Measurements from ENCODE around the gene RPTOR. TPM values are rescaled to one million over a fixed set of nuclear protein-coding genes. Genes with fewer than 3 reads are reported as not detected.

RPTOR gene
- total RNA-seq, 3 donors from 2014 or later: 76.1 to 98.3 (median 89.5) TPM

DNA sequence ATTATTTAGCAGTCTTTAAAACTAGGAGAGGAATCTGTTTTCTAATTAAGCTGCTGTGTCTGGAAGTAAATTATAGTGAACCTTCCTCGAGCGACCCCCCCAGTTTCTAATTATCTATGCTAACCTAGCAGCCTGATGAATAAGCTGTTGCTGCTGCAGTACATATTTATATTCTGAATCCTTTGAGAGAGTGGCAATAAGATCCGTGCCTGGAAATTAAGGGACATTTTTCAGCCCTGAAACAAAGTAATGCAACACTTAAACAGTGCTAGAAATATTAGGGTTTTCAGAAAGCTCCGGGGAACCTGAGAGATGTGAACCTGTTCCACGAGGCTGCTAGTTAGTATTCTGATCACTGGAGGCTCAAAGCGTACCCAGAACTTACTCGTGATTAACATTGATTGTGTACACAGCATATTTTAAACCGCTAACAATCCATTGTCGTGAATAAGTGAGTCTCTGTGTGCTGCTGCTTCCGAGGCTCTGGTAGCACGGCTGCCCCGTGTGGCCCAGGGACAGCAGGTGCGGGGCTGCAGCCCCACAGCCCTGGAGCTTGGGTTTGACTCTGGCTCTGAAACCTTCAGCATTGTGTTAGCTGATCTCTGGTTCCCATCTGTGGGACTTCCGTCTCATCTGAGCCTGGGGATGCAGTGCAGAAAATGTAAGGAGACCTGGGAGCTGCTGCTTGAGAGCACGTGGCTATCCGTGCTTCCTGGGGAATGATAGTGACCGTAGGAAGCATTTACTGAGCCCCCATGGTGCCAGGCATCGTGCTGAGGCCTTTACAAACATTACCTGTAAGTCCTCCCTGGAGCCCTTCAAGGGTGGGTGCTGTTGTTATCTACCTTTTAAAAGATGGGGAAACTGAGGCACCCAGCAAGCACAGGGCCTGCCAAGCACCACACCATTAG is 256.1 kb downstream of the RPTOR start:
- Mint-ChIP-seq H3K4me3 (no peak overlapping the region), H3K9me3 (no peaks in the 10 kb centered on the region), H3K4me1 (ENCODE audit: low read depth) (peaks cover 24% of the 10 kb centered on the region), H3K36me3 (ENCODE audit: insufficient read depth) (peaks cover 12% of the 10 kb centered on the region), H3K27me3 (ENCODE audit: low read depth) (no peaks in the 10 kb centered on the region)
- DNase-seq: no peak
- no peak for ATAC-seq

DNA sequence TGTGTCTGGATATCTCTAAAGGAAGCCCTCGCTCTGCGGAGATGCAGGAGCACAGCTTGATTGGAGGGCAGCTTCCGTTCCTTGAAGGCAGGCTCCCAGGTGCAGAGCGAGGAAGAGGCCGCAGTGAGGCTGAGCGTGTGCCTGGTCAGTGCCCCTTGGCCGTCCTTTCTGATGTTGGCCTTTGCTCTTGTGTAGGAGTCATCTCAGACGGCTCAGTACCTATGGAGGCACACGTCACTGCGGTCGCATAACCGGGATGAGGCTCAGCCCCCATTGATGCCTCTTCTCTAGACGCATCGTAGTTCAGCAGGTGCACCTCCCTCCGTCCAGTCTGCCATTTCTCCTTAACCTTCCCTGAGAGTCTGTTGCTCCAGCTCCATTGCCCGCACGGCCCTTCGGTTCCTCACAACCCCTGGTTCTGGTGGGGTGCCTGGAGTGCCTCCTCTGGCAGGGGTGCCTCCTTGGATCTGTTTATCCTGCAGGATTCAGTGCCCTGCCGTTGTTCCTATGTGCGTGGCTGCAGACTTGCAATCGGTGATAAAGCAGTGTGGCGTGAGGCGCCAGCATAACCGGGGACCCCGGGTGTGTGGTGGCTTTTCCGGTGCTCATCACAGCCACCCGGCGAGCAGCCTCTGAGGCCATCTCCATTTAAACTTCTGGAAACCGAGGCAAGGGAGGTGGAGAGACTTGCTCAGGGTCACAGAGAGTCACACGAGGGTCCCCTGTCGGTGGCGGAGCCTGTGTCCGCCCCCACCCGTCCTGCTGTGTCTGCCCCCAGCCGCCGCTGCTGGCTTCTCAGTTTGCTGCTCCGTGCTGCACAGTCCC is 258.2 kb downstream of the RPTOR start:
- Mint-ChIP-seq H3K4me1 (ENCODE audit: low read depth) (peaks cover 21% of the 10 kb centered on the region), H3K9me3 (peaks cover 15% of the 10 kb centered on the region), H3K27me3 (ENCODE audit: low read depth) (no peaks in the 10 kb centered on the region), H3K4me3 (no peak overlapping the region), H3K36me3 (ENCODE audit: insufficient read depth) (peaks cover 20% of the 10 kb centered on the region)
- ATAC-seq (no peak), DNase-seq (no peak)

DNA sequence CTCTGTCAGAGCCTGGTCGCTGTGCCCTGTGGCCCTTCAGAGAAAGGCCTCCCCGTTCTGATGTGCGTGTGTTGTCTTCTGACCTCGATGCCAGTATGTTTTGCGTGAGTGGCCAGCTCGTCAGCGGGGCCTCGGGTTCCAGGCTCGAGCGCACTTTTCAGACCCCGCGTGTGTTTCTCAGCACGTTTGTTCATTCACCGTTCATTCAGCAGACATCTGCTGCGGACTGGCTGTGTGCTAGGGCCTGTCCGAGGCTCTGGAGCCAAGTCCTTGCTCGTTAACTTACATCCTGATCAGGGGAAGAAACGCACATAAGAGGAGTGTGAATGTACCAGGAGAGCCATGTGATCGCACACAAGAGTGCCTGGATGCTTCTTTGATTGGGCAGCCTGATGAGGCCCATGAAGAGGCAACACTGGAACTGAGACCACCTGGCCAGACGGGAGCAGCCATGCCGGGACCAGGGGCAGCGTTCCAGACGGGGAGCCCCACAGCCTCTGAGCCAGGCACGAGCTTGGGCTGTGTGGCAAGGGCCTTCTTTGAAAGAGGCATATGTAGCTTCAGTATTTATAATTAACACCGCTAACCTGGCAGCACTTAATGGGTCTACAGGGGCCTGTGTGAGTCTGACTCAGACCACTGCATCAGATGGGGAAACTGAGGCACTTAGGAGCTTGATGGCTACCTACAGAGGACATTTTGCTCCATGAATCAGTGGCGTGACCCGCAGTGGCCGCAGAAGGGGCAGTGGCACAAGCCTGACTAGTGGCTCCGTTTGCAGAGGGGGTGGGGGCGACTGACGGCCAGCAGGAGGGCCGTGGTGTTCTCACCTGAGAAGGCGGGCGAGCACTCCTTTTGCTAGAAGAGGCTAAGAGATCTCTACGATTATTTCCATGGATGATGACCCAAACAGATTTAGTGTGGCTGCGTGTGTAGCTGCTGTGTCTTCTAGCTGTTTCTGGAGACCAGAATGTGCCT is 259.1 kb downstream of the RPTOR start:
- peaks cover 21% of the 10 kb centered on the region for H3K4me1 Mint-ChIP-seq (ENCODE audit: low read depth)

GRCh38 chr17:80804466-80804865 is 259.8 kb downstream of the RPTOR start:
- H3K36me3 Mint-ChIP-seq (ENCODE audit: insufficient read depth): peaks cover 23% of the 10 kb centered on the region
- DNase-seq: no peak
- no peaks in the 10 kb centered on the region for H3K27me3 Mint-ChIP-seq (ENCODE audit: low read depth)
- H3K4me1 Mint-ChIP-seq (ENCODE audit: low read depth): peaks cover 21% of the 10 kb centered on the region
- peak in 1 of 2 donors; percentile 37 for ATAC-seq
- peaks cover 15% of the 10 kb centered on the region for H3K9me3 Mint-ChIP-seq
- no peak overlapping the region for H3K4me3 Mint-ChIP-seq

More for the DNA sequence above, 259.1 kb downstream of the RPTOR start:
- DNase-seq: no peak
- no peak for ATAC-seq
- peaks cover 15% of the 10 kb centered on the region for H3K9me3 Mint-ChIP-seq
- H3K27me3 Mint-ChIP-seq (ENCODE audit: low read depth): no peaks in the 10 kb centered on the region
- no peak overlapping the region for H3K4me3 Mint-ChIP-seq
- H3K36me3 Mint-ChIP-seq (ENCODE audit: insufficient read depth): peaks cover 23% of the 10 kb centered on the region

- Mint-ChIP-seq H3K9me3 (peaks cover 15% of the 10 kb centered on the region), H3K4me3 (no peak overlapping the region), H3K27me3 (ENCODE audit: low read depth) (no peaks in the 10 kb centered on the region), H3K4me1 (ENCODE audit: low read depth) (peaks cover 22% of the 10 kb centered on the region), H3K36me3 (ENCODE audit: insufficient read depth) (peaks cover 23% of the 10 kb centered on the region)
- DNase-seq (no peak), ATAC-seq (no peak)
Observed at GRCh38 chr17:80805032-80805751, 260.6 kb downstream of the RPTOR start.

GRCh38 chr17:80807014-80807413 is 262.4 kb downstream of the RPTOR start:
- peaks cover 15% of the 10 kb centered on the region for H3K9me3 Mint-ChIP-seq
- DNase-seq: no peak
- peaks cover 28% of the 10 kb centered on the region for H3K36me3 Mint-ChIP-seq (ENCODE audit: insufficient read depth)
- peaks cover 40% of the 10 kb centered on the region for H3K4me1 Mint-ChIP-seq (ENCODE audit: low read depth)
- no peak for ATAC-seq
- no peak overlapping the region for H3K4me3 Mint-ChIP-seq
- H3K27me3 Mint-ChIP-seq (ENCODE audit: low read depth): no peaks in the 10 kb centered on the region

- no peak for ATAC-seq
- Mint-ChIP-seq H3K9me3 (peaks cover 15% of the 10 kb centered on the region), H3K36me3 (ENCODE audit: insufficient read depth) (peaks cover 36% of the 10 kb centered on the region), H3K4me1 (ENCODE audit: low read depth) (peaks cover 49% of the 10 kb centered on the region), H3K27me3 (ENCODE audit: low read depth) (no peaks in the 10 kb centered on the region), H3K4me3 (no peak overlapping the region)
- no peak for DNase-seq
Observed at GRCh38 chr17:80807882-80808281, 263.2 kb downstream of the RPTOR start.

DNA sequence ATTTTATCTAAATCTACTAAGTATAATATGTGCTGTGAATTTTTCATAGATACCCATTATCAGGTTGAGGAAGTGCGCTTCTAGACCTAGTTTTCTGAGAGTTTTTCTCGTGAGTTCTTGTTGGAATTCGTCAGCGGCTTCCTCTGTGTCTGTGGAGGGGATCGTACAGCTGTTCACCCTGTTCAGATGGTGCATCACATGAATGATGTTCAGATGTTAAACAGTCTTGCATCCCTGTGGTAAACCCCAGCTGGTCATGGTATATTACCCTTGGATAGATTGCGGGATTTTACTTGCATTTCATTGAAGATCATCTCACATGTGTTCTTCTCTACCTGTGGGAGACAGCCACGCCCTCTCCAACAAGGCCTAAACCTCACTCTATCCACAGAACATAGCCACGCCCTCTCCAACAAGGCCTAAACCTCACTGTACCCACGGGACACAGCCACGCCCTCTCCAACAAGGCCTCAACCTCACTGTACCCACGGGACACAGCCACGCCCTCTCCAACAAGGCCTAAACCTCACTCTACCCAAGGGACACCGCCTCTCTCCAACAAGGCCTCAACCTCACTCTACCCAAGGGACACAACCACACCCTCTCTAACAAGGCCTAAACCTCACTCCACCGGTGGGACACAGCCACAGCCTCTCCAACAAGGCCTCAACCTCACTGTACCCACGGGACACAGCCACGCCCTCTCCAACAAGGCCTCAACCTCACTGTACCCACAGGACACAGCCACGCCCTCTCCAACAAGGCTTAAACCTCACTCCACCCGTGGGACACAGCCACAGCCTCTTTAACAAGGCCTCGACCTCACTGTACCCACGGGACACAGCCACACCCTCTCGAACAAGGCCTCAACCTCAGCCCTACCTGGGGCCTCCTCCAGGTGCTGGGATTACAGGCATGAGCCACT is 266.8 kb downstream of the RPTOR start:
- DNase-seq: no peak
- Mint-ChIP-seq H3K9me3 (peaks cover 11% of the 10 kb centered on the region), H3K27me3 (ENCODE audit: low read depth) (no peaks in the 10 kb centered on the region), H3K4me1 (ENCODE audit: low read depth) (peaks cover 41% of the 10 kb centered on the region), H3K4me3 (peak overlapping the region; percentile 21), H3K36me3 (ENCODE audit: insufficient read depth) (peaks cover 42% of the 10 kb centered on the region)
- ATAC-seq: no peak

GRCh38 chr17:80812362-80813088 is 267.9 kb downstream of the RPTOR start:
- H3K4me3 Mint-ChIP-seq: peak overlapping the region; percentile 53
- no peaks in the 10 kb centered on the region for H3K27me3 Mint-ChIP-seq (ENCODE audit: low read depth)
- DNase-seq: no peak
- ATAC-seq: peak; percentile 88 to 92
- peaks cover 2% of the 10 kb centered on the region for H3K9me3 Mint-ChIP-seq
- H3K36me3 Mint-ChIP-seq (ENCODE audit: insufficient read depth): peaks cover 33% of the 10 kb centered on the region
- H3K4me1 Mint-ChIP-seq (ENCODE audit: low read depth): peaks cover 45% of the 10 kb centered on the region

GRCh38 chr17:80813318-80813717 is 268.7 kb downstream of the RPTOR start:
- no peak for ATAC-seq
- Mint-ChIP-seq H3K36me3 (ENCODE audit: insufficient read depth) (peaks cover 32% of the 10 kb centered on the region), H3K4me1 (ENCODE audit: low read depth) (peaks cover 50% of the 10 kb centered on the region), H3K9me3 (no peaks in the 10 kb centered on the region), H3K27me3 (ENCODE audit: low read depth) (no peaks in the 10 kb centered on the region), H3K4me3 (no peak overlapping the region)
- DNase-seq: no peak

- H3K4me3 Mint-ChIP-seq: no peak overlapping the region
- H3K9me3 Mint-ChIP-seq: no peaks in the 10 kb centered on the region
- no peaks in the 10 kb centered on the region for H3K27me3 Mint-ChIP-seq (ENCODE audit: low read depth)
- ATAC-seq: no peak
- DNase-seq: no peak
- peaks cover 61% of the 10 kb centered on the region for H3K4me1 Mint-ChIP-seq (ENCODE audit: low read depth)
- peaks cover 36% of the 10 kb centered on the region for H3K36me3 Mint-ChIP-seq (ENCODE audit: insufficient read depth)
Observed at GRCh38 chr17:80814491-80814890, 269.9 kb downstream of the RPTOR start.

- H3K4me1 Mint-ChIP-seq (ENCODE audit: low read depth): peaks cover 67% of the 10 kb centered on the region
- H3K27me3 Mint-ChIP-seq (ENCODE audit: low read depth): no peaks in the 10 kb centered on the region
- ATAC-seq (no peak), DNase-seq (no peak)
- H3K9me3 Mint-ChIP-seq: no peaks in the 10 kb centered on the region
- H3K4me3 Mint-ChIP-seq: no peak overlapping the region
- peaks cover 36% of the 10 kb centered on the region for H3K36me3 Mint-ChIP-seq (ENCODE audit: insufficient read depth)
Observed at GRCh38 chr17:80815151-80815681, 270.6 kb downstream of the RPTOR start.

Data from activated T-cell treated with anti-CD3 and anti-CD28 coated beads, Interleukin-2, amount 50 U/mL, for 4 hours (primary cell).